GM12878 (cell line): Measurements from ENCODE around the gene TAF4. TPM values are rescaled to one million over a fixed set of nuclear protein-coding genes. Genes with fewer than 3 reads are reported as not detected.
A peak's percentile ranks its signal among the peaks of the same experiment; 100 is the strongest.

ENCODE experiments used
- ATAC-seq: fragments of 200-7000 bp; cut with Tn5 transposase; 3 replicates; pipeline ENCODE4 v1.9.1; 2020; ENCODE audit warnings: mild to moderate bottlenecking, moderate library complexity
- BruUV-seq: library from RNA; stranded (reverse); fragments of 400-500 nt; replicated peaks from 2 replicates; lab custom pipeline; 2021; lab: Mats Ljungman, UMichigan
- CTCF ChIA-PET: fragments of 300-600 bp; sonication (Branson Sonifier 250); formaldehyde crosslinking; extraction: SDS; loops from one replicate; lab custom pipeline; 2021; ENCODE audit warnings: inconsistent platforms; lab: Yijun Ruan, JAX
- POLR2A ChIA-PET: fragments of 350-600 bp; formaldehyde crosslinking; extraction: SDS; loops from one replicate; lab custom pipeline; 2021; ENCODE audit warnings: inconsistent platforms; lab: Charles Lee
- RAD21 ChIA-PET: fragments of 300-600 bp; sonication (Branson Sonifier 250); formaldehyde crosslinking; loops from one replicate; lab custom pipeline; 2023; ENCODE audit warnings: antibody characterized with exemption; ENCODE audit not compliant: unreplicated experiment; lab: Charles Lee
- SMC1A ChIA-PET: fragments of 300-600 bp; sonication (Branson Sonifier 250); formaldehyde crosslinking; loops from one replicate; lab custom pipeline; 2023; ENCODE audit not compliant: unreplicated experiment, uncharacterized antibody; lab: Charles Lee
- DNase-seq: peaks from one replicate; pipeline ENCODE4 v3.0.0-alpha.2; 2011; ENCODE audit warnings: low read depth, low spot score
- FAIRE-seq: peaks from 3 replicates; lab custom pipeline; 2011; peaks lifted over from hg19 to GRCh38; lab: Jason Lieb, UNC
- H2AFZ ChIP-seq: 2 replicates; pipeline ENCODE4 v1.6.0; 2011; ENCODE audit warnings: low read depth, low read length, control low read depth; ENCODE audit not compliant: control insufficient read depth
- H3K27ac ChIP-seq: 2 replicates; pipeline ENCODE4 v1.5.1; 2011; ENCODE audit warnings: control low read depth; ENCODE audit not compliant: control insufficient read depth, insufficient read depth
- H3K27me3 ChIP-seq, 2 experiments: replicated peaks in 1 of 2; 2 replicates each; pipeline versions ENCODE4 v1.6.0 to v1.6.1; 2011; ENCODE audit warnings: low read length in 1 of 2; ENCODE audit not compliant: control insufficient read depth in 2 of 2, insufficient read depth in 2 of 2
- H3K36me3 ChIP-seq, 2 experiments: 2 replicates each; pipeline ENCODE4 v1.5.1; 2011; ENCODE audit warnings: low read length in 1 of 2; ENCODE audit not compliant: control insufficient read depth in 2 of 2, insufficient read depth in 2 of 2
- H3K4me1 ChIP-seq: 2 replicates; pipeline ENCODE4 v1.6.1; 2011; ENCODE audit warnings: mild to moderate bottlenecking, low read length, moderate library complexity, mixed read lengths; ENCODE audit not compliant: control insufficient read depth, insufficient read depth
- H3K4me2 ChIP-seq: 2 replicates; pipeline ENCODE4 v1.6.0; 2011; ENCODE audit warnings: control low read depth; ENCODE audit not compliant: control insufficient read depth, insufficient read depth
- H3K4me3 ChIP-seq: fragments of 200-600 bp; sonication (generic); 2 replicates; pipeline ENCODE4 v1.5.1; 2016
- H3K79me2 ChIP-seq: 2 replicates; pipeline ENCODE4 v1.6.0; 2011; ENCODE audit warnings: low read length; ENCODE audit not compliant: control insufficient read depth, insufficient read depth
- H3K9ac ChIP-seq: 2 replicates; pipeline ENCODE4 v1.8.0; 2011; ENCODE audit warnings: low read length, control low read depth, mixed read lengths; ENCODE audit not compliant: control insufficient read depth, insufficient read depth
- H3K9me3 ChIP-seq: replicated peaks from 3 replicates; pipeline ENCODE4 v1.5.1; 2011; ENCODE audit warnings: mild to moderate bottlenecking, low read length; ENCODE audit not compliant: control insufficient read depth, insufficient read depth
- H4K20me1 ChIP-seq: 2 replicates; pipeline ENCODE4 v1.6.0; 2011; ENCODE audit not compliant: control insufficient read depth, insufficient read depth
- KAT2A ChIP-seq: conservative IDR thresholded peaks from 2 replicates; pipeline ENCODE4 v1.6.1; 2011; ENCODE audit warnings: low read depth, low read length; ENCODE audit not compliant: control insufficient read depth
- LARP7 ChIP-seq: fragments of 450-650 bp; IDR thresholded peaks from 2 replicates; pipeline ENCODE4 v1.6.1; 2017; ENCODE audit warnings: mild to moderate bottlenecking
- NFYB ChIP-seq: IDR thresholded peaks from 2 replicates; pipeline ENCODE4 v1.6.1; 2011; ENCODE audit warnings: low read depth, mild to moderate bottlenecking, low read length, improper control_type of control experiment, moderate library complexity; ENCODE audit not compliant: insufficient read depth
- POLR2A ChIP-seq: IDR thresholded peaks from 2 replicates; pipeline ENCODE4 v1.6.1; 2011; ENCODE audit warnings: low read depth, mild to moderate bottlenecking, low read length
- WGBS: methylation state at CpG from one replicate; pipeline ENCODE4 v1.1.6; 2016; ENCODE audit warnings: low lambda C conversion rate; ENCODE audit not compliant: insufficient replicate concordance, insufficient coverage; ENCODE audit errors: missing lambda C conversion rate; 5-methylcytosine and 5-hydroxymethylcytosine counted together
- in situ Hi-C: fragments of 300-500 bp; cut with MboI; formaldehyde crosslinking; loops from 9 replicates; pipeline ENCODE4 v1.14.3; 2018; ENCODE audit warnings: mixed read lengths
- intact Hi-C: fragments of 100-400 bp; cut with micrococcal nuclease; formaldehyde crosslinking; loops from one replicate; pipeline ENCODE4 v1.14.2; 2022; ENCODE audit not compliant: unreplicated experiment
- polyA plus RNA-seq, 11 experiments: library from polyadenylated mRNA; depleted of rRNA in 4 of 11; unstranded in 6 of 11; stranded (reverse) in 5 of 11; fragments of >200 nt; fragmentation: Nextera tagmentation in 4 of 11; fragmentation: Illumina TruSeq in 1 of 11; extraction: Ambion mirVana in 4 of 11; extraction: Trizol in 1 of 11; gene quantifications; 1 replicate in 1 of 11; 2 replicates in 10 of 11; pipeline versions ENCODE4 v1.2.1 to v1.2.3, GENCODE V29; 2011 to 2016; ENCODE audit warnings: inconsistent platforms in 2 of 11, missing spikeins in 2 of 11, low read depth in 1 of 11
- total RNA-seq, 4 experiments: library from RNA; depleted of rRNA in 3 of 4; stranded (reverse); fragments of >200 nt in 3 of 4; fragmentation: Illumina TruSeq in 1 of 4; extraction: Trizol in 1 of 4; gene quantifications; 2 replicates each; pipeline versions ENCODE4 v1.2.1 to v1.2.3, GENCODE V29; 2013 to 2021
- TF ChIP-seq, protein P1 (sequence below), 3 experiments: IDR thresholded peaks in 2 of 3; conservative IDR thresholded peaks in 1 of 3; 2 replicates each; pipeline ENCODE4 v1.5.1; 2011; ENCODE audit warnings: low read depth in 3 of 3, low read length in 3 of 3, mild to moderate bottlenecking in 3 of 3, control low read depth in 2 of 3, moderate library complexity in 2 of 3, inconsistent platforms in 1 of 3, mixed read lengths in 1 of 3; ENCODE audit not compliant: control insufficient read depth in 2 of 3, insufficient read depth in 1 of 3; ENCODE audit errors: extremely low read depth in 1 of 3

TAF4 gene
- total and polyA plus RNA-seq, 10 of the 15 experiments (the other 5 are each of a cell fraction or from before 2014, with no cell fraction given), result 0.39 to 16.9 (median 3.4) TPM

DNA sequence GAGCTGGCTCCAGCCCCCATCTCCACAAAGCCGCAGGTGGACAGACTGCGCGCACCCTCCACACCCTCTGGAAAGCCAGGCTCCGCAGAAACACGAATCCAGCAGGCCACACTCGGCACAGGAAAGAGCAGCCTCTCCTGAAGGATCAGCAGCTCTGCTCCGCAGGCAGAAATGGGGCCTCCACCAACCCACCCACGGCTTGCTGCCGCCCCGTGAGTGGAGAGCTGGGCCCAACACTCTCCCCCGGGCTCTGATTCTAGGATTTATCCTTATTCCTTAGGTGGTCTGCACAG is 39.2 kb downstream of the TAF4 start:
- no TSS peak for BruUV-seq
- FAIRE-seq, result no peak
- no peak overlapping the region for H3K9ac ChIP-seq
- in situ Hi-C loops, result no loop called here
- H3K79me2 ChIP-seq, result peaks cover 27% of the 10 kb centered on the region
- H2AFZ ChIP-seq, result no peak overlapping the region
- ChIA-PET RAD21 (no interaction called here), POLR2A (no interaction called here)
- H3K4me2 ChIP-seq, result no peak overlapping the region
- ATAC-seq, result no peak
- no peak overlapping the region for H3K27ac ChIP-seq
- H4K20me1 ChIP-seq, result no peaks in the 10 kb centered on the region
- H3K4me3 ChIP-seq, result no peak overlapping the region
- TF ChIP-seq KAT2A (no peak), LARP7 (no peak), NFYB (no peak)
- TF ChIP-seq, all 136 proteins: peak for 0
- CTCF ChIA-PET, result no interaction called here
- Histone ChIP-seq H3K9me3 (no peaks in the 10 kb centered on the region; the same call in 2 of the 3 replicates), H3K36me3 (peaks cover 0 to 2% of the 10 kb centered on the region in 2 experiments; a peak in 2 of 4 replicates), H3K27me3 (no peaks in the 10 kb centered on the region), H3K4me1 (peaks cover 19% of the 10 kb centered on the region)
- 96% methylated on average over 11 of the region's 11 CpGs for WGBS
- no peak for DNase-seq
- intact Hi-C loops, result no loop called here
- SMC1A ChIA-PET, result no interaction called here

DNA sequence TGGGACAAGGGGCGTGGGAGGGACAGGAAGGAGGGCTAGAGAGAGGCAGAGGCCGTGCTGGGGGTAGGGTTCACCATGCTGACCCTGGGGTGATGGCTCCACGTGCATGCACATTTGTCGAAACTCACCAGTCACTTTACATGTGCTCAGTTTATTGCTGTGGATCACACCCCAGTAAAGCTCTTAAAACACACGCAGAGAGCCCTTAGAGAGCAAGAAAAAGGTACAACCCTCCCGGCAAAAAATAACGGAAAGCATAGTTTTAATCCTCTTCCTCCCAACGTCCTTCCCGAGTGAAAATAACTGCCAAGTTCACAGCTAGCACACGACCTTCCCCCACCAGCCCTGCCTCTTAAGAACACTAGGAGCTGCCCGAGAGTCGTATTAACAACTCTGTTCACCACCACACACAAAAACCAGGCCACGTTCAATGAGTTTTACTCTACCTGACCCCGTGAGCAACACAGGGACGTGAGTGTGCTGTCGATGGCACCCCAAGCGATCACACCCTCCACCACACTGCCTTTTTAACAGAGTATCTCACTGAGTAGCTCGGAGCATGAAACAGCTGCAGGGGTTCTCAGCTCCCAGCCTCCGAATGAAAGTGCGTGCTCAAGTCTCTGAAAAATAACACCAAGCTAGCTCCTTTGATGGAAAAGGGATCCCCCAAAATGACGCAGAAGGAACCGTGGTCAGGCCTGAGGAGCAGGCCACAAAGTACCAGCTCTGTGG is 39.7 kb downstream of the TAF4 start:
- SMC1A ChIA-PET, result no interaction called here
- CTCF ChIA-PET, result no interaction called here
- no peak overlapping the region for H3K4me3 ChIP-seq
- POLR2A ChIA-PET, result no interaction called here
- no peak for DNase-seq
- peaks cover 18% of the 10 kb centered on the region for H3K4me1 ChIP-seq
- H4K20me1 ChIP-seq, result no peaks in the 10 kb centered on the region
- no peaks in the 10 kb centered on the region; the same call in 2 of the 3 replicates for H3K9me3 ChIP-seq
- no peaks in the 10 kb centered on the region for H3K27me3 ChIP-seq
- FAIRE-seq, result no peak
- no peak overlapping the region for H3K9ac ChIP-seq
- H3K27ac ChIP-seq, result no peak overlapping the region
- intact Hi-C loops, result no loop called here
- no peak overlapping the region for H3K4me2 ChIP-seq
- no peak for ATAC-seq
- BruUV-seq, result no TSS peak
- RAD21 ChIA-PET, result no interaction called here
- WGBS, result 84% methylated on average over 22 of the region's 22 CpGs
- in situ Hi-C loops, result no loop called here
- TF ChIP-seq, protein P1, sequence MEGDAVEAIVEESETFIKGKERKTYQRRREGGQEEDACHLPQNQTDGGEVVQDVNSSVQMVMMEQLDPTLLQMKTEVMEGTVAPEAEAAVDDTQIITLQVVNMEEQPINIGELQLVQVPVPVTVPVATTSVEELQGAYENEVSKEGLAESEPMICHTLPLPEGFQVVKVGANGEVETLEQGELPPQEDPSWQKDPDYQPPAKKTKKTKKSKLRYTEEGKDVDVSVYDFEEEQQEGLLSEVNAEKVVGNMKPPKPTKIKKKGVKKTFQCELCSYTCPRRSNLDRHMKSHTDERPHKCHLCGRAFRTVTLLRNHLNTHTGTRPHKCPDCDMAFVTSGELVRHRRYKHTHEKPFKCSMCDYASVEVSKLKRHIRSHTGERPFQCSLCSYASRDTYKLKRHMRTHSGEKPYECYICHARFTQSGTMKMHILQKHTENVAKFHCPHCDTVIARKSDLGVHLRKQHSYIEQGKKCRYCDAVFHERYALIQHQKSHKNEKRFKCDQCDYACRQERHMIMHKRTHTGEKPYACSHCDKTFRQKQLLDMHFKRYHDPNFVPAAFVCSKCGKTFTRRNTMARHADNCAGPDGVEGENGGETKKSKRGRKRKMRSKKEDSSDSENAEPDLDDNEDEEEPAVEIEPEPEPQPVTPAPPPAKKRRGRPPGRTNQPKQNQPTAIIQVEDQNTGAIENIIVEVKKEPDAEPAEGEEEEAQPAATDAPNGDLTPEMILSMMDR (IDR thresholded peaks at IDR 0.05 in 2 of 3, conservative IDR thresholded peaks at IDR 0.05 in 1 of 3; ENCODE audit: control insufficient read depth in 2 of 3, extremely low read depth in 1 of 3, insufficient read depth in 1 of 3, low read depth in 3 of 3, low read length in 3 of 3), result peak in 1 of 3 experiments; percentile 38; a peak in 1 of 6 replicates
- TF ChIP-seq POLR2A, result no peak
- H3K36me3 ChIP-seq, result peaks cover 0 to 2% of the 10 kb centered on the region in 2 experiments; a peak in 2 of 4 replicates
- H2AFZ ChIP-seq, result no peak overlapping the region
- H3K79me2 ChIP-seq, result peaks cover 30% of the 10 kb centered on the region
